Uterus (tissue), 4 donors: Measurements from ENCODE around the gene FNBP1L. TPM values are rescaled to one million over a fixed set of nuclear protein-coding genes. Genes with fewer than 3 reads are reported as not detected.
"Not testable (repeated sequence)": the region's sequence is repeated elsewhere in the genome, so short reads cannot be mapped to it uniquely, and the experiment has no call there.

Experiments
- DNase-seq, 2 donors: peaks; one replicate each; pipeline ENCODE4 v3.0.0-alpha.2; 2019 to 2020
- H3K27ac ChIP-seq, 2 donors: fragments of 200-600 bp; sonication (generic); 1 replicate in 1 of 2; 2 replicates in 1 of 2; pipeline ENCODE4 v1.5.1; 2016 to 2018
- H3K27me3 ChIP-seq, 2 donors: fragments of 200-600 bp; sonication (generic); one replicate each; pipeline ENCODE4 v1.5.1; 2018 to 2019; ENCODE audit warnings: control low read depth in 1 of 2
- H3K36me3 ChIP-seq, 2 donors: fragments of 200-600 bp; sonication (generic); one replicate each; pipeline ENCODE4 v1.5.1; 2019; ENCODE audit warnings: control low read depth in 1 of 2
- H3K4me1 ChIP-seq, 2 donors: fragments of 200-600 bp; sonication (generic); one replicate each; pipeline ENCODE4 v1.5.1; 2018 to 2019; ENCODE audit warnings: control low read depth in 1 of 2
- H3K4me3 ChIP-seq, 2 donors: fragments of 200-600 bp; sonication (generic); 1 replicate in 1 of 2; 2 replicates in 1 of 2; pipeline ENCODE4 v1.5.1; 2018 to 2019; ENCODE audit warnings: mild to moderate bottlenecking in 1 of 2
- H3K9me3 ChIP-seq, 2 donors: fragments of 200-600 bp; sonication (generic); one replicate each; pipeline ENCODE4 v1.5.1; 2019; ENCODE audit warnings: control low read depth in 1 of 2
- POLR2A ChIP-seq, 2 donors: fragments of 450-650 bp; IDR thresholded peaks; one replicate each; pipeline ENCODE4 v1.6.1; 2016; ENCODE audit warnings: antibody characterized with exemption in 2 of 2, mild to moderate bottlenecking in 1 of 2, moderate library complexity in 1 of 2
- intact Hi-C: fragments of 100-400 bp; cut with DNase I; formaldehyde crosslinking; loops from one replicate; pipeline ENCODE4 v1.15.1; 2023; ENCODE audit warnings: low total_unique reads
- total RNA-seq, 4 donors: library from RNA; depleted of rRNA in 3 of 4; stranded (reverse); fragments of >200 nt in 3 of 4; gene quantifications; one replicate each; pipeline versions ENCODE4 v1.1.0 to v1.2.4, GENCODE V29; 2014 to 2023
- TF ChIP-seq, protein P1 (sequence below), 4 experiments: fragments of 200-600 bp in 2 of 4; fragments of 450-650 bp in 2 of 4; sonication (generic) in 2 of 4; IDR thresholded peaks; one replicate each; pipeline ENCODE4 v1.5.1; 2016 to 2019; ENCODE audit warnings: antibody characterized with exemption in 4 of 4, mild to moderate bottlenecking in 2 of 4, moderate library complexity in 1 of 4
- donor health status: DM: yes; HTN: yes; CAD: no.

Gene FNBP1L
- total RNA-seq, 4 donors from 2014 or later, result 14.9 to 88.1 (median 23.0) TPM

DNA sequence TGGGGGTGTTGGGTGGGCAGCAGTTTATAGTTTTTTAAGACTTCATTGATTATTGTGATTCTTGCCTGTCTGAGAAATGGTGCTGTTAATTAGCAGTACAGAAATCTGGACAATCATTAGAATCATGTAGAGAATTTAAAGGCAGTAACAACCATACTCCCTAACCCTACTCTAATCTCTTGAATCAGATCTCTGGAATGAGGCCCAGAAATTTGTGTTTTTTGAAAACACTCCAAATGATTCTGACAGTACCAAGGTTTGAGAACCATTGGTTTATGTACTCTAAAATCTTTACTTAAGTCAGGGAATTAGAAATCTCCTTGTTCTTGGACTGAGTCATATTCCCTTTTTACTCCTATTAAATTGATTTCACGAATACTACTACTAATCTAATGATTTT lies 24.0 kb downstream of the FNBP1L start:
- no peak for DNase-seq
- Histone ChIP-seq H3K36me3 (no peaks in the 10 kb centered on the region), H3K4me3 (no peak overlapping the region), H3K27me3 (no peaks in the 10 kb centered on the region), H3K9me3 (no peaks in the 10 kb centered on the region), H3K27ac (no peak overlapping the region), H3K4me1 (no peaks in the 10 kb centered on the region)
- intact Hi-C loops, result no loop called here
- TF ChIP-seq POLR2A (IDR thresholded peaks at IDR 0.05), result no peak
- TF ChIP-seq, protein P1, sequence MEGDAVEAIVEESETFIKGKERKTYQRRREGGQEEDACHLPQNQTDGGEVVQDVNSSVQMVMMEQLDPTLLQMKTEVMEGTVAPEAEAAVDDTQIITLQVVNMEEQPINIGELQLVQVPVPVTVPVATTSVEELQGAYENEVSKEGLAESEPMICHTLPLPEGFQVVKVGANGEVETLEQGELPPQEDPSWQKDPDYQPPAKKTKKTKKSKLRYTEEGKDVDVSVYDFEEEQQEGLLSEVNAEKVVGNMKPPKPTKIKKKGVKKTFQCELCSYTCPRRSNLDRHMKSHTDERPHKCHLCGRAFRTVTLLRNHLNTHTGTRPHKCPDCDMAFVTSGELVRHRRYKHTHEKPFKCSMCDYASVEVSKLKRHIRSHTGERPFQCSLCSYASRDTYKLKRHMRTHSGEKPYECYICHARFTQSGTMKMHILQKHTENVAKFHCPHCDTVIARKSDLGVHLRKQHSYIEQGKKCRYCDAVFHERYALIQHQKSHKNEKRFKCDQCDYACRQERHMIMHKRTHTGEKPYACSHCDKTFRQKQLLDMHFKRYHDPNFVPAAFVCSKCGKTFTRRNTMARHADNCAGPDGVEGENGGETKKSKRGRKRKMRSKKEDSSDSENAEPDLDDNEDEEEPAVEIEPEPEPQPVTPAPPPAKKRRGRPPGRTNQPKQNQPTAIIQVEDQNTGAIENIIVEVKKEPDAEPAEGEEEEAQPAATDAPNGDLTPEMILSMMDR (IDR thresholded peaks at IDR 0.05), result no peak

DNA sequence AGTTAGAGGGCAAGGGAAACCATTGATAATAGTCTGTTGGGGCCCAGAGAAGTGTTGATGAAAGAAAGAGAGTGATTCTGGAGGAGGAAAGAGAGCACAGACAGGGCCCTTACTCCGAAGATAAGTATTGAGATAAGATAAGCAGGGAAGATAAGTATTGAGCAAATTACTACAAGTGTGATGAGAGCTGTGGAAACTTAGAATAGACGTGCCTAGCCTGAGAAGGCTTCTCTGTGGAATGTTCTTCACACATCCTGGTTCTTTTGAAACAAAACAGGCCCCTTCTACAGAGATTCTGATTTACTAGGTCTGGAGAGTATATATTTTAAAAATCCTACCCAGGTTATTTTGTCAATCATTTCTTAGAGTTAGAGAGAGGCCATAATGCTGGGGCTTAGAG lies 26.4 kb downstream of the FNBP1L start:
- no peak for TF ChIP-seq POLR2A (IDR thresholded peaks at IDR 0.05)
- TF ChIP-seq, protein P1 (IDR thresholded peaks at IDR 0.05), result no peak
- H3K9me3 ChIP-seq, result no peaks in the 10 kb centered on the region
- no peak overlapping the region for H3K4me3 ChIP-seq
- H3K36me3 ChIP-seq, result no peaks in the 10 kb centered on the region
- no peak overlapping the region for H3K27ac ChIP-seq
- DNase-seq, result no peak
- intact Hi-C loops, result no loop called here
- H3K4me1 ChIP-seq, result no peaks in the 10 kb centered on the region
- no peaks in the 10 kb centered on the region for H3K27me3 ChIP-seq

DNA sequence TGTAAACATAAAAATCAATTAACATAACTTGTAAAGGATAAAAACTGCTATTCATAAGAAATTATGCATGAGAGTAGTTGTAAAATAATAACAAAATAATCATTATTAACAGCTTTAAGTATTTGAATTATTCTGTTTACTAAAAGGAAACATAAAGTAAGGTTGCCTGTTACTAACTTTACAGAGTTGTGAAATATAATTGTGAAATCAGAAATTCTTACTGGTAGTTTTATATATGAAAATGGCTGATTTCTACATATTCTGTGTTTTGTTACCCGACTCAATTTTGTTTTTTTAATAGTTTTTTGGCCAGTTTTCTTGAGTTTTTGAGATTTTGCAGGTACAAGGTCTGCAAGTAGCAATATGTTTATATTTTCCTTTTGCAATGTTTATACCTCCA lies 27.8 kb downstream of the FNBP1L start:
- DNase-seq, result no peak
- H3K27me3 ChIP-seq, result no peaks in the 10 kb centered on the region
- no peaks in the 10 kb centered on the region for H3K36me3 ChIP-seq
- H3K27ac ChIP-seq, result no peak overlapping the region
- intact Hi-C loops, result no loop called here
- TF ChIP-seq, protein P1 (IDR thresholded peaks at IDR 0.05), result no peak
- no peak for TF ChIP-seq POLR2A (IDR thresholded peaks at IDR 0.05)
- no peak overlapping the region for H3K4me3 ChIP-seq
- no peaks in the 10 kb centered on the region for H3K4me1 ChIP-seq
- H3K9me3 ChIP-seq, result no peaks in the 10 kb centered on the region

DNA sequence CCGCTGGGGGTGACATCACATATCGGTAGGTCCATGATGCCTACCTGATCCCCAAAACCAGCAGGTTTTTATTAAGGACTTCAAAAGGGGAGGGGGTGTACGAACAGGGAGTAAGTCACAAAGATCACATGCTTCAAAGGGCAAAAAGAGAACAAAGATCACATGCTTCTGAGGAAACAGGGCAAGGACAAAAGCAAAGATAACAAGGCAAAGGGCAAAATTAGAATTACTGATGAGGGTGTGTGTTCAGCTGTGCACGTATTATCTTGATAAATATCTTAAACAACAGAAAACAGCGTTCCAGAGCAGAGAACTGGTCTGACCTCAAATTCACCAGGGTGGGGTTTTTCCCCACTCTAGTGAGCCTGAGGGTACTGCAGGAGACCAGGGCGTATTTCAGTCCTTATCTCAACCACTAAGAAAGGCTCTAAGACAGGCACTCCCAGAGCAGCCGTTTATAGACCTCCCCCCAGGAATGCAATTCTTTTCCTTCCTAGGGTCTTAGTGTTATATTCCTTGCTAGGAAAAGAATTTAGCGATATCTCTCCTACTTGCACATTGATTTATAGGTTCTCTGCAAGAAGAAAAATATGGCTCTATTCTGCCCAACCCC lies 31.3 kb downstream of the FNBP1L start:
- H3K4me1 ChIP-seq, DNase-seq, intact Hi-C loops, H3K27ac ChIP-seq, H3K9me3 ChIP-seq, H3K27me3 ChIP-seq, H3K36me3 ChIP-seq, H3K4me3 ChIP-seq: not testable (repeated sequence)

DNA sequence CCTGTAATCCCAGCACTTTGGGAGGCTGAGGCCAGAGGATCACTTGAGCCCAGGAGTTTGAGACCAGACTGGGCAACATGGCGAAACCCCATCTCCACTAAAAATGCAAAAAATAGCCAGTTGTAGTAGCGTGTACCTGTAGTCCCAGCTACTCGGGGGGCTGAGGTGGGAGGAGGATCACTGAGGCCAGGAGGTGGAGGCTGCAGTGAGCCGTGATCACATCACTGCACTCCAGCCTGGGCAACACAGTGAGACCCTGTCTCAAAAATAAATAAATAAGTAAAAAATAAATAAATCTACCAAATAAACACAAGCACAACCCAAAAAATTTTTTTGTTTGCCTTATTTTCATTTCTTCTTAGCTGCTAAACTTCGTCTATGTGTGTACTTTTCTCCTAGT lies 34.0 kb downstream of the FNBP1L start:
- H3K36me3 ChIP-seq, DNase-seq, H3K9me3 ChIP-seq, H3K27ac ChIP-seq, H3K27me3 ChIP-seq, H3K4me1 ChIP-seq, intact Hi-C loops, H3K4me3 ChIP-seq: not testable (repeated sequence)

DNA sequence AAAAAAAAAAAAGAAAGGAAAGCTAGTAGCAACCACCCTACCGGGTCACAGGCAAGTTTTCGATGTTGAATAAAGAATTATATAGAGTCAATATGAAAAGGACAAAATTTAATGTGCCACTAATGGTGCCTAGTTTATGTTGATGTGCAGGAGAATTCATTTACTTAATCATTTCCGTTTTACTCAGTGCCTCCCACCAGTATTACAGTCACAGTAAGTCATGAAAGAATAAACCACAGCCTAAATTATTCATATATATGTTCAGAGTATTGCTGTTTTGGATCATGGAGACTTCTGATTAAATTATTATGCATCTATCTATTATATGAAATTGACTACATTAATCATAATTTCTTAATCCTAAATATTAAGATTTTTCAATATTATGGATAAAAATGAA lies 35.3 kb downstream of the FNBP1L start:
- no peak overlapping the region for H3K4me3 ChIP-seq
- no peak for DNase-seq
- H3K27me3 ChIP-seq, result no peaks in the 10 kb centered on the region
- intact Hi-C loops, result no loop called here
- H3K36me3 ChIP-seq, result no peaks in the 10 kb centered on the region
- H3K9me3 ChIP-seq, result no peaks in the 10 kb centered on the region
- H3K4me1 ChIP-seq, result no peaks in the 10 kb centered on the region
- no peak for TF ChIP-seq POLR2A (IDR thresholded peaks at IDR 0.05)
- TF ChIP-seq, protein P1 (IDR thresholded peaks at IDR 0.05), result no peak
- H3K27ac ChIP-seq, result no peak overlapping the region
